Activated CD4-positive, alpha-beta T cell treated with anti-CD3 and anti-CD28 coated beads, Interleukin-2, amount 50 U/mL, for 1 hour (primary cell): ENCODE results near the gene REST.
A peak's percentile ranks its signal among the peaks of the same experiment; 100 is the strongest.
"Not testable (repeated sequence)": the region's sequence is repeated elsewhere in the genome, so short reads cannot be mapped to it uniquely, and the experiment has no call there.

Experiments used
- DNase-seq: peaks from one replicate; pipeline ENCODE4 v3.0.0-alpha.2; 2020

The REST gene

GRCh38 chr4:56910172-56910967 lies 2.7 kb downstream of the REST start:
- no peak for DNase-seq

GRCh38 chr4:56914336-56914735 lies 6.6 kb downstream of the REST start:
- no peak for DNase-seq

DNA sequence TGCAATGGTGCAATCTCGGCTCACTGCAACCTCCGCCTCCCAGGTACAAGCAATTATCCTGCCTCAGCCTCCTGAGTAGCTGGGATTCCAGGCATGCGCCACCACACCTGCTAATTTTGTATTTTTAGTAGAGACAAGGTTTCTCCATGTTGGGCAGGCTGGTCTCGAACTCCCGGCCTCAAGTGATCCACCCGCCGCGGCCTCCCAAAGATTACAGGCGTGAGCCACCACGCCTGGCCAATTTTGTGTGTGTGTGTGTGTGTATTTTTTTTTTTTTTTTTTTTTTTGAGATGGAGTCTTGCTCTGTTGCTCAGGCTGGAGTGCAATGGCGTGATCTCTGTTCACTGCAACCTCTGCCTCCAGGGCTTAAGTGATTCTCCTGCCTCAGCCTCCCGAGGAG lies 7.3 kb downstream of the REST start:
- not testable (repeated sequence) for DNase-seq

- no peak for DNase-seq
Measured at GRCh38 chr4:56927196-56927595, 19.5 kb downstream of the REST start.

GRCh38 chr4:56930638-56931037 lies 22.9 kb downstream of the REST start:
- DNase-seq = no peak

DNA sequence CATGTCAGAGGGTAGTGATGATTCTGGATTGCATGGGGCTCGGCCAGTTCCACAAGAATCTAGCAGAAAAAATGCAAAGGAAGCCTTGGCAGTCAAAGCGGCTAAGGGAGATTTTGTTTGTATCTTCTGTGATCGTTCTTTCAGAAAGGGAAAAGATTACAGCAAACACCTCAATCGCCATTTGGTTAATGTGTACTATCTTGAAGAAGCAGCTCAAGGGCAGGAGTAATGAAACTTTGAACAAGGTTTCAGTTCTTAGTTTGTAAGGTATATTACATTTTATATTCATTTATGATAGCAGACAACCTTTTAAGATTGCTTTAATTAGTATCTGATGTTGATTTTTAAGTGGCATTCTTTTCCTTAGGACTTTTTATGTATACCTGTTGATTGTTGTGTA lies 24.2 kb downstream of the REST start:
- no peak for DNase-seq

GRCh38 chr4:56937262-56937661 lies 29.6 kb downstream of the REST start:
- DNase-seq = no peak

GRCh38 chr4:56939826-56940225 lies 32.1 kb downstream of the REST start:
- DNase-seq = not testable (repeated sequence)

DNA sequence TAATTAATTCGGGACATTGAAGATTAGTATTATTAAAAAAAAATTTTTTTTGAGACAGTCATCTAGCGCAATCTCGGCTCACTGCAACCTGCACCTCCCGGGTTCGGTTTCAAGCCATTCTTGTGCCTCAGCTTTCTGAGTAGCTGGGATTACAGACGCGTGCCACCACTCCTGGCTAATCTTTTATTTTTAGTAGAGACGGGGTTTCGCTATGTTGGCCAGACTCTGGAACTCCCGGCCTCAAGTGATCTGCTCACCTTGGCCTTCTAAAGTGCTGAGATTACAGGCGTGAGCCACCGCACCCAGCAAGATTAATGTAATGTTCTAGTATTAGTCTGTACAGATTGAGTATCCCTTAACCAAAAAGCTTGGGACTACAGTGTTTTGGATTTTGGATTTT lies 32.7 kb downstream of the REST start:
- DNase-seq = no peak

GRCh38 chr4:56940971-56941370 lies 33.3 kb downstream of the REST start:
- no peak for DNase-seq

GRCh38 chr4:56941403-56941802 lies 33.7 kb downstream of the REST start:
- DNase-seq = no peak

GRCh38 chr4:56953680-56954520 lies 46.2 kb downstream of the REST start:
- no peak for DNase-seq

DNA sequence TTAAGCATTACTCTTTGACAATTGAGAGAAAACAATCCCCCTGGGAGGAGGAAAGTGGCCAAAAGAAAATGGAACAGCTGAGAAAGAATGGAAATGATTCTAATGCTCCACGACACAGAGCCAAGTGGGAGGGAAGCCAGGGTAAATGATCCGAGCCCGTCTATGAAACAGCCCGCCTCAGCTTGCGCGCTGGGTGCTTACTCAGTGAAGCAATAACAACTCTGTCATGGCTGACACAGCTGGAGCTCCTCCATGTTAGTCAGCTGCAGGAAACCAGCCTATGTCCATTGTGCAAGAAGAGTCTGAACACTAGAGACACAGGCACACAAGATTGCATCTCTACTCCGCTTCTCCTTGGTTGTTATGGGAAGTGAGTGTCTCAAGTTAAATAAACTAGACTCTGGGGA lies 50.4 kb downstream of the REST start:
- DNase-seq = no peak

- no peak for DNase-seq
Measured at GRCh38 chr4:56959100-56959499, 51.4 kb downstream of the REST start.

DNA sequence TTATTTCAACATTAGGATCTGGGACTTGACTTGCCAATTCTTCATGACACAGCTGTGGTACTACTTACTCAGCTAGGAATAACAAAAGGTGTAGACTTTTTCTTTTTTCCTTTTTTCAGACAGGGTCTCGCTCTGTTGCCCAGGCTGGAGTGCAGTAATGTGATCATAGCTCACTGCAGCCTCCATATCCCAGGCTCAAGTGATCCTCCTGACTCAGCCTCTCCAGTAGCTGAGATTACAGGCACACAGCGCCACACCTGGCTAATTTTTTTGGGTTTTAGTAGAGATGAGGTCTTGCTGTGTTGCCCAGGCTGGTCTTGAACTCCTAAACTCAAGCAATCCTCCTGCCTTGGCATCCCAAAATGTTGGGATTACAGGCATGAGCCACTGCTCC lies 53.4 kb downstream of the REST start:
- no peak for DNase-seq

- DNase-seq = no peak
Measured at GRCh38 chr4:56971383-56971782, 63.7 kb downstream of the REST start.

- no peak for DNase-seq
Measured at GRCh38 chr4:56972389-56972788, 64.7 kb downstream of the REST start.

- DNase-seq = no peak
Measured at GRCh38 chr4:56972809-56973208, 65.1 kb downstream of the REST start.

- DNase-seq = no peak
Measured at GRCh38 chr4:56973336-56973735, 65.6 kb downstream of the REST start.

DNA sequence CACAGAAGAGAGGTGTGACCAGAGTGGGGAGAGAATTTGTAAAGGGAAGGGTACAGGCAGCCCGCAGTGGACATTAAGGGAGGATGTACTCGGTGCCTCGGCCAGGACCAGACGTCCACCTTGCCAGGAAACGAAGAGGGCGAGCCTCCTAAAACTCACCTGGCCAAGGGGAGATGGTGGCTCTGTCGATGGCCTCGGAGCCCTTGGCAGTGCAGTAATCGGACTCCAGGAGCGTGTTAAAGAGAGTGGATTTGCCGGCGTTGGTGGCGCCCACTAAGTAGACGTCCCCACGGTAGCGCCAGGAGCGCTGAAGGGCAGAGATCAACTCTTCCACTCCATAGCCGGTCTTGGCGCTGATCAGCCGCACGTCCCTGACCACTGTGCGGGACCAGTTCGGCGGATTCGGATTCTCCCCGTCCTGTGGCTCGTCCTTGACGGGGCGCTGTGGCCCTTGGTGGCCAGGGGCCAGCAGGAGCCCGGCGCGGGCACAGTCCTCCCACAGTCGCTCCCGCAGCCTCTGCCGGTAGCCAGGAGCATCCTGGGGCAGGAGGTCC lies 68.7 kb downstream of the REST start:
- DNase-seq = peak; percentile 4

DNA sequence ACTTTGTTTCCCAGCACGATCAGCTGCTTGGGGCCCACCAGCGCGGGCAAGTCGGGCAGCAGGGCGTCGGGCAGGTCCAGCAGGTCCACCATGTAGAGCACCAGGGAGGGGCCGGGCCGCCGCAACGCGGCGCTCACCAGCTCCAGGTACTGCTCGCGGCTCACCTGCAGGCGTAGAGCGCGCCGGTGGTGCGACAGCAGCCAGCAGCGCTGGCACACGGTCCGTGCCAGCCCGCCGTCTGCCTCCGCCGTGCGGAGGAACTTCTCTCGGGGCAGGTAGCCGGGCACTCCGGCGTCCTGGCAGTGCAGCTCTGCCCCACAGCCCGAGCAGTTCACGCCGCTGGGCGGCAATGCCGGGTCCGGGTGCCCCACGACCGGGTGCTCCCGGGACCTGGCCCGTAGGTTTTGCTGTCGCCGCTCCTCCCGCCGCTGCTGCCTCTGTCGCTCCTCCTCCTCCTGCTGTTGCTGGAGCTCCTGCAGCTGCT lies 69.2 kb downstream of the REST start:
- peak; percentile 59 for DNase-seq

- DNase-seq = peak; percentile 95
Measured at GRCh38 chr4:56977321-56978012, 69.8 kb downstream of the REST start, which contains the start of gene NOA1. Gene NOA1 (minus strand): TSS chr4:56977606. CDS start chr4:56977585, 21 bp downstream.

DNA sequence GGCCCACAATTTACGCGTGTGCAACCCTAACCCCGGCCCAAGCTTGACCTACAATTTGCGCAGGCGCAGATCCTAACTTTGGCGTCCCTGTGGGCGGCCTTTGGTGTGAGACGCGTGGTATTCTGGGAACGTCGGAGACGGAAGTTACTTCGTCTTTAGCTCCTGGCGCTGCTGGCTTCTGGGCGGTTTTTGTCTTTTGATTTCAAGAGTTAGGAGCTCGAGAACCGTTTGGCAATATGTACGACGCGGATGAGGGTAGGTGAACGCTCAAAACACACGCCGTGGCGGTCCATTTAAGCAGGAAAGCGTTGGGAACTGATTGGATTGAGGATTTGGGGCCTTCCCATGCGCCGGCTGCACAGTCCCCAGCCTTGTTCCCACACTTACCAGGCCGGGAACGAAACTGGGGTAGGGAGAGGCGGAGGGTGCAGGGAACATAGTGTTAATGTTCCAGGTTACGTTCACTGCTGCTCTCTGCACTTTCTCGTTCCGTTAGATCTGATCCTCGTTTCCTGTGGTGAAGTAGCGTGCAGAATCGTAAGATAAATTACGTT lies 71.1 kb downstream of the REST start, which contains the start of gene POLR2B:
POLR2B (plus strand) TSS at position 147 of the 554 bp plus-strand sequence; CDS start at position 237, 90 bp downstream.
- DNase-seq = peak; percentile 71
